ENCODE results near the gene CD300C.

The CD300C gene

DNA sequence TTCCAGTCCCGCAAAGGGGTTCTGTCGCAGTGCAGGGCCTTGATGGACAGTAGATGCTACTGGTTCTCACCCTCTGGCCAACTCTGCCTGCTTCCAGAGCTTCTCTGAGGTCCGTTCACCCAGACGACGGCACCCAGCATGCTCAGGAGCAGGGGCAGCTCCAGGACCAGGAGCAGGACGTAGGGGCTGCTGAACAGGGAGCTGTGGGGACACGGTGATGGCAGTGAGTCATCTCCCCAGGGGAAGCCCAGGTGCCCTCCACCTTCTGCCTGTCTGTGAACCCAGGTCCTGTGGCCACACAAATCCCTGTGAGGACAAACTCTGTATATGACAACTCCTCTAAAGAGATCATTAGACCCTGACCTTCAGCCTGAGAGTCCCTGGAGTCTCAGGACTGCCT lies 3.4 kb upstream of the CD300C start:
- no peak for DNase-seq (ENCODE audit: low spot score)
- Mint-ChIP-seq H3K4me1 (ENCODE audit: low read depth) (peaks cover 17% of the 10 kb centered on the region), H3K4me3 (no peak overlapping the region), H3K9me3 (no peaks in the 10 kb centered on the region), H3K36me3 (ENCODE audit: low read depth) (no peaks in the 10 kb centered on the region), H3K27me3 (ENCODE audit: low read depth) (no peaks in the 10 kb centered on the region), H3K27ac (no peak overlapping the region)

DNA sequence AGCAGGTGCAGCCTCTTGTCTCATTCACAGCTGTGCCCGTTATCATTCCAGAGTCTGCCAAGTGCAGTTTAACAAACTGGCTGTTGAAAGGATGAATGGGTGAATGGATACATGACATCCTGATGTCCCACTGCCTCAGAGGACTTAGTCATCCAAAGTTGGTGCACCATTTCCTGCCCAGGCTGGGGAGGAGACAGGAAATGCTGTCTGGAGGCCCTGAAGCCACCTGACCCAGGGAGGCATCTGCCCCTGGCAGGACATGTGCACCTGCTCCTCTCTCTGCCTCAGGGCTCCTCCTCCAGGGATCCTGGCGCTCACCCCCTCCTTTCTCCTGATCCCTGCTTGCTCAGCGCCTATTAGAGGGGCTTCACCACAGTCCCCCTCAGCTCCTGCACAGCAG lies 1.8 kb upstream of the CD300C start:
- Mint-ChIP-seq H3K4me3 (peak overlapping the region; percentile 58), H3K9me3 (no peaks in the 10 kb centered on the region), H3K27me3 (ENCODE audit: low read depth) (no peaks in the 10 kb centered on the region), H3K36me3 (ENCODE audit: low read depth) (no peaks in the 10 kb centered on the region), H3K4me1 (ENCODE audit: low read depth) (peaks cover 17% of the 10 kb centered on the region), H3K27ac (peak overlapping the region; percentile 82)
- peak; percentile 20 for DNase-seq (ENCODE audit: low spot score)

DNA sequence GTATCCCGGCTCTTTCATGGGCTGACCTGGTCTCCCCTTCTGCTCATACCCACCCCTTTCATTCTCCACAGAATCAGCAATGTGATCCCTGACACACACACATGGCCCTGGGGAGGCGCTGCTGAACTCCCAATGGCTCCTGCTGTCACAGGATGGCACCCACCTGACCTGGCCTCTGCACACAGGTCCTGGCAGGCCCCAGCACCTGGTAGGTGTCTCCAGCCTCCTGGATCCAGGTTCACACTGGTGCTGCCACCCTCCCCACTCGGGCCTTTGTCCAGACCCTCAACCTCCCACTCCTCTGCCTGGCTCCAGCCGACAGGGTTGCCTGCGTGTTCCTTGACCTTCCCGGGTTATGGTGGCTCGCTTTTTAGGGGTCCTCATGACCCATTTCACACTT lies 1.3 kb upstream of the CD300C start:
- H3K36me3 Mint-ChIP-seq (ENCODE audit: low read depth), result no peaks in the 10 kb centered on the region
- H3K4me3 Mint-ChIP-seq, result peak overlapping the region; percentile 58
- DNase-seq (ENCODE audit: low spot score), result no peak
- peaks cover 17% of the 10 kb centered on the region for H3K4me1 Mint-ChIP-seq (ENCODE audit: low read depth)
- H3K9me3 Mint-ChIP-seq, result no peaks in the 10 kb centered on the region
- H3K27ac Mint-ChIP-seq, result peak overlapping the region; percentile 82
- no peaks in the 10 kb centered on the region for H3K27me3 Mint-ChIP-seq (ENCODE audit: low read depth)

DNA sequence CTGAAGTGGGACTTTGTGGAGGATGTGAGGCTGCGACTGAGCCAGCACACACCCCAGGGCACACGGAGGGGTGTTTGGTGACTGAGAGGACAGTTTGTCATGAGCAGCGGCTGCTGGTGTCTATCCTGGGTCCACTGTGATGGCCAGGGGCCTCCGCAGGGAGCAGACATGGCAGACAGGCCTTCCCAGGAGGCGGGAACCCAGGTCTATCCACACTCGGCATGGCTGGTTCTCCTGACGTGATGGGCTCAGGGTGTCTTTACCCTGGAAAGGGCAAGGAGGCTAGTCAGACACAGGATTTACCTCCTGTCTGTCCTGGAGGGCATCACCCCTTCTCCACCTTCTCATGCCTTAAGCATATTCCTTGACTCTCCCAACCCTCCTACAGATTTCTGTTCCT lies 671 bp upstream of the CD300C start:
- DNase-seq (ENCODE audit: low spot score), result no peak
- Mint-ChIP-seq H3K27ac (no peak overlapping the region), H3K9me3 (no peaks in the 10 kb centered on the region), H3K36me3 (ENCODE audit: low read depth) (no peaks in the 10 kb centered on the region), H3K4me1 (ENCODE audit: low read depth) (peaks cover 17% of the 10 kb centered on the region), H3K27me3 (ENCODE audit: low read depth) (no peaks in the 10 kb centered on the region), H3K4me3 (no peak overlapping the region)

DNA sequence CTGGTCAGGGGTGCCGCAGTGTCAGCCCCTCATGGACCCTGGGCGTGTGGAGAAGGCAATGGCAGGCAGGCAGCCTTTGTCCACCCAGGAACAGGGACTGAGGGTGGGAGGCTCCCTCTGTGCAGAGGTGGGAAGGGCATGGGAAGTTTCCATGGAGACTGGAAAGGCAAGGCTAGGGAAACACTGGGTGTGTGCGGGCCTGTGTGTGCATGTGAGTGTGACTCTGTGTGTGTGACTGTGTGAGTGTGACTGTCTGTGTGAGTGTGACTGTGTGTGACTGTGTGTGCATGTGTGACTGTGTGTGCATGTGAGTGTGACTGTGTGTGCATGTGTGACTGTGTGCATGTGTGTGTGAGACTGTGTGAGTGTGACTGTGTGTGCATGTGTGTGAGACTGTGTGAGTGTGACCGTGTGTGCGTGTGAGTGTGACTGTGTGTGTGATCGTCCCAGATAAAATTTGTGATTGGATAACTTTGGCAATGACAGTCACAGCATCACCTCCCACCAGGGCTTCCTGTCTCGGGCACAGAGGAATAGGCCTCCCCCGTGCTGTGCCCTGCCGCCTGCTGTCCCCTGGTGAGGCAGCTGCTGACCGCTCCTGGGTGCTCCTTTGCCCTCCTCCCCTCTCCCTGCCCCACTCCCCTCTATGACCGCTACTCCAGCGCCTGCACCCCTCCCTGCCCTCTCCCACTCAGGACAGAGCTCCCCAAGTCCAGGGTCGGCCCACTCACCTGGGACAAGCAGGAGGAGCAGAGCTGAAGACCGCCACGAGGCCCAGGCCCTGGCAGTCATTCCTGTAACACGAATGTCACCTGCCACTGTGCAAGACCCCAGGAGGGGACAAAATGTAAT lies 698 bp downstream of the CD300C start:
- H3K4me3 Mint-ChIP-seq, result no peak overlapping the region
- peaks cover 17% of the 10 kb centered on the region for H3K4me1 Mint-ChIP-seq (ENCODE audit: low read depth)
- no peak for DNase-seq (ENCODE audit: low spot score)
- H3K27me3 Mint-ChIP-seq (ENCODE audit: low read depth), result no peaks in the 10 kb centered on the region
- H3K9me3 Mint-ChIP-seq, result no peaks in the 10 kb centered on the region
- no peaks in the 10 kb centered on the region for H3K36me3 Mint-ChIP-seq (ENCODE audit: low read depth)
- H3K27ac Mint-ChIP-seq, result peak overlapping the region; percentile 14

DNA sequence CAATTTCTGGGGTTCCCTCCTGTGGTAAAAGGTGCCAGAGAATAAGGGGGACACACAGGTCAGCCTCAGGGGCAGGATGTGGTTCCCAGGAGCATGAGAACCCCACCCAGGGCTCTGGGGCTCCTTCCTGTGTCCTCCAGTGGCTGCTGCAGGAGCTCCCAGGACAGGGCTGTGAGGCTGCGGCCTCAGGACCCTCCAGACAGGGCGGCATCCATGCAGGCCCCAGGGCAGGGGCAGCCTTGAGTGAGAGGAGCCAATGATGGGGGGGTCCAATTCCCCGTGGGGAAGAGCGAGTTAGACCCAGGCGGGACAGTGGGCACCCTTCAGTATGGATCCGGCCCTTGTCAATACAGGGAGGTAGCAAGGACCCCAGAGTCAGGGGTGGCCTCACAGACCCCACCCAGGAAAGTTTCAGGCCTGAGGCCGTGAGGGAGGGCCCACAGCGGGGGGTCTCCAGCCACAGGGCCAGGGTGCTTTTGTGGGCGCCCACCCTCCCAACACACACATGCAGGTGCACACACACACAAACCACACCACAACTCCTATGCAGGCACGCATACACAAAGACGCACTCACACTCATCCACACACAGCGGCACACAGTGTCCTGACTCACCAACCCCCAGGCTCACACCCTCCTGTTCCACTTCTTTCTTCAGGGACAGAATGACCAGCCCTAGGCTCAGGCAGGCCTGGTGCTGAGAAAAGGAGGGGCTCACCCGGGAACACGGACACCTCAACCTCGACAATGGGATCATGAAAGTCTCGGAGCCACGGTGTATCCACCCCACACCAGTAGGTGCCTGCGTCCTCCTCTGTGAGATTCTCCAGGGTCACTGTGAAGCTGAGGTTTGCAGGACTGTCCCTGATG lies 1.8 kb downstream of the CD300C start:
- H3K4me1 Mint-ChIP-seq (ENCODE audit: low read depth), result peaks cover 17% of the 10 kb centered on the region
- no peak overlapping the region for H3K4me3 Mint-ChIP-seq
- peaks cover 5% of the 10 kb centered on the region for H3K27me3 Mint-ChIP-seq (ENCODE audit: low read depth)
- no peak overlapping the region for H3K27ac Mint-ChIP-seq
- DNase-seq (ENCODE audit: low spot score), result no peak
- H3K9me3 Mint-ChIP-seq, result no peaks in the 10 kb centered on the region
- H3K36me3 Mint-ChIP-seq (ENCODE audit: low read depth), result no peaks in the 10 kb centered on the region

DNA sequence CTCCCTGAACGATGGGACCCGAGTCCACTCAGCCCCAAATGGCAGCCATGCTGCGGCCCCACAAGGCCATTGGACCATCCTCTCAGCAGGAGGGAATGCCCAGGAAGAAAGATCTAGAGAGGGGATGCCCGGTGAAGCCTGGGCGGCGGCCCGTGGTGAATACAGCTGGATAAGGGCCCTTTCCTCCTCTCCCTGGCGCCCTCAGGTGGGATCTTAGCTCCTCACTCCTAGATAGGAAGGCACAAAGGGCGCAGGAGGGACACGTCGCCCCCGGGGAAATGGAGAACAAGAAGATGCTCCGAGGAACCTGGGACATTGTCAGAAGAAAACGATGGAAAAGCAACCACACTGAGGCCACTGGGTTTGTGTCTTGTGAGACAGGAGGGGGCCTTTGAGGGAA lies 2.5 kb downstream of the CD300C start:
- Mint-ChIP-seq H3K36me3 (ENCODE audit: low read depth) (no peaks in the 10 kb centered on the region), H3K9me3 (no peaks in the 10 kb centered on the region), H3K4me1 (ENCODE audit: low read depth) (peaks cover 16% of the 10 kb centered on the region), H3K4me3 (no peak overlapping the region), H3K27ac (no peak overlapping the region), H3K27me3 (ENCODE audit: low read depth) (peaks cover 5% of the 10 kb centered on the region)
- DNase-seq (ENCODE audit: low spot score), result no peak

DNA sequence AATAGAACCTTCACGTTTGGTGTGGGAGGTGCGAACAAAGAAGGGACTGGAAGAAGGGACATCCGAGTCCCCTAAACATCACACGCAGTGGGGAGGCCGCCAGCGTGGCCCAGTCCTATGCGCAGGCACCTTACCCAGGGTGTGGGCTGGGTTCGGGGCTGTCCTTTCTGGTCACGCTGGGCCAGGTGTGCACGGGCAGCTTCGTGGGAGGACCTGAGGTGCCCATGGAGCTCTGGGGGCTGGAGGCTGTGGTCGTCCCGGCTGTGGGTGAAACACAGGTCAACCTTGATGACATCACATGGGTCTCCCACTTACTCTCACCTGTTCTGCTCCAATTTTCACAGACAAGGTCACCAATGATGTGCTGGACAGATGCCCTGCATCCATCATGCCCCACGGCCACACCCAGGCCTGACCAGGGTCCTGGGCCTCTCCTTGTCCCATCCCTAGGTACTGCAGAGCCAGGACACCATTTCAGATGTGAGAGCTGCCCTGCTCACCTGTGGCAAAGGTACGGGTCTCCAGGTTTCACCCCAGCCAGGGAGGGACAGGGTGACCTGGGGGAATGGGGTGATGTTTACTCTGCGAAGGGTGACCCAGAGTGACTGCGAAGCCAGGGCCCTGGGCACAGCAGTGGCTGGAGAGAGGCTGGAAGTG lies 3.1 kb downstream of the CD300C start:
- Mint-ChIP-seq H3K9me3 (no peaks in the 10 kb centered on the region), H3K4me3 (no peak overlapping the region)

DNA sequence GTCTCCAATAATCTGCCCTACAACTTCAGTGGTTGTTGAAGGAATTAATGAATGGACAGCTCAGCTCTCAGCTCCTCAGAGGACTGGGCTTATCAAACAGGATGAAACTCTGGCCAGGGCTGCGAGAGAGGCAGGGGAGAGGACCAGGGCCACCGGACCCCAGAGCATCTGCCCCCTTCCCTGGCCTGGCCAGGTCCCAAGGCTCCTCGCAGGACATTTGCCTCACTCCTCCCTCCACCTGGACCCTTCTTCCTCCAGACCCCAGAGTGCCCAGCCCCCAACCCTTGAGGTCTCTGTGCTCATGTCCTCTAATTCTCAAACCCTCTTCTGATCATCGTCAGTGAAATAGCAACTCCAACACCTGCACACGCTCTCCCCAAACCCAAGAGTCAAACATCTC lies 3.7 kb downstream of the CD300C start:
- Mint-ChIP-seq H3K27ac (no peak overlapping the region), H3K36me3 (ENCODE audit: low read depth) (no peaks in the 10 kb centered on the region), H3K9me3 (no peaks in the 10 kb centered on the region), H3K4me1 (ENCODE audit: low read depth) (peaks cover 5% of the 10 kb centered on the region), H3K27me3 (ENCODE audit: low read depth) (peaks cover 15% of the 10 kb centered on the region), H3K4me3 (no peak overlapping the region)
- DNase-seq (ENCODE audit: low spot score), result no peak

More for the DNA sequence above, 3.1 kb downstream of the CD300C start:
- Mint-ChIP-seq H3K27ac (no peak overlapping the region), H3K36me3 (ENCODE audit: low read depth) (no peaks in the 10 kb centered on the region), H3K27me3 (ENCODE audit: low read depth) (peaks cover 9% of the 10 kb centered on the region), H3K4me1 (ENCODE audit: low read depth) (peaks cover 10% of the 10 kb centered on the region)
- no peak for DNase-seq (ENCODE audit: low spot score)

DNA sequence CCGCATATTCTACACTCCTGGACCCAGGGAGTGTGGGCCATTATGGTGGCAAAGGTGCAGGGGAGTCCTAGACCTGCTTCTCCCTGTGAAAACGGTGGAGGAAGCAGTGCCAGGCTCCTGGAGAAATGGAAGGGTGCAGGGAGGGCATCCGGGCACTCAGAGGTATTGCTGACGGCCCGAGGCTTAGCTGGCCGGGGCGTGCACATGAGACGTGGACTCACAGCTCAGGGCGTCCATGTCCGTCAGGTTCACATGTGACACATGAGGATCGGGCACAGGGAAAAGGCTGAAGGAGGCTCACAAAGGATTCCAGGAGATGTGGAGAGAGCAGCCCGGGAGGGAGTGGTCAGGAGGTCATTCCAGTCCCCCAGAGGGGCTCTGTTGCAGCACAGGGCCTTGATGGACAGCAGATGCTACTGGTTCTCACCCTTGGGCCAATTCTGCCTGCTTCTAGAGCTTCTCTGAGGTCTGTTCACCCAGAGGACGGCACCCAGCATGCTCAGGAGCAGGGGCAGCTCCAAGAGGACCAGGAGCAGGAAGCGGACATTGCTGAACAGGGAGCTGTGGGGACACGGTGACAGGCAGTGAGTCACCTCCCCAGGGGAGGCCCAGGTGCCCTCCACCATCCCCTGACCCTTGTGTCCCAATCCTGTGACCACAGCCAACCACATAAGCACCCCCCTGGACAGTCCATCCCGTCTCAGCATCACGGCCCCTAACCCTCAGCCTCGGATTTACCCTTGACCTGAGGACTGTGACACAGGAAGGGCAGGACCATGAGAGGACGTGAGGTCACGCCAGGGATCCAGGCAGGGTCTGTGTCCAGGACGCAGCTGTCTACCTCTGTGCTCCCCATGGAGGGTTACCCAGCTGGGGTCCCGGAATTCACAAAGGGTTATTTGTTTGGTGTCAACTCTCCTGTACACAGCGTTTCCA lies 4.5 kb downstream of the CD300C start:
- H3K27me3 Mint-ChIP-seq (ENCODE audit: low read depth), result peaks cover 21% of the 10 kb centered on the region
- no peak overlapping the region for H3K27ac Mint-ChIP-seq
- no peaks in the 10 kb centered on the region for H3K9me3 Mint-ChIP-seq
- DNase-seq (ENCODE audit: low spot score), result no peak
- peaks cover 5% of the 10 kb centered on the region for H3K4me1 Mint-ChIP-seq (ENCODE audit: low read depth)
- no peak overlapping the region for H3K4me3 Mint-ChIP-seq
- H3K36me3 Mint-ChIP-seq (ENCODE audit: low read depth), result no peaks in the 10 kb centered on the region

DNA sequence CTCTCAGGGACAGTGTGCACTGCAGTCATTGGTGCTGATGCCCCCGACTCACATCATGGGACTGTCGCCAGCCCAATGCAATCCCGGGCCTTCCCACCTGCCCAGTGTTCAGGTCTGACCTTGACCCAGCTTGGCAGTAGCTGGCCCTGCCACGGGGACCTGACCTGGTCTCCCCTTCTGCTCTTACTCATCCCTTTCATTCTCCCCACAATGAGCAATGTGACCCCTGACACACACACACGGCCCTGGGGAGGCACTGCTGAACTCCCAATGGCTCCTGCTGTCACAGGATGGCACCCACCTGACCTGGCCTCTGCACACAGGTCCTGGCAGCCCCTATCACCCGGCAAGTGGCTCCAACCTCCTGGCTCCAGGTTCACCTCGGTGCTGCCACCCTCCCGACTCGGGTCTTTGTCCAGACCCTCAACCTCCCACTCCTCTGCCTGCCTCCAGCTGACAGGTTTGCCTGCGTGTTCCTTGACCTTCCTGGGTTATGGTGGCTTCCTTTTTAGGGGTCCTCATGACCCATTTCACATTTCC lies 6.6 kb downstream of the CD300C start:
- Mint-ChIP-seq H3K4me3 (no peak overlapping the region), H3K27ac (no peak overlapping the region), H3K4me1 (ENCODE audit: low read depth) (no peaks in the 10 kb centered on the region), H3K27me3 (ENCODE audit: low read depth) (peaks cover 35% of the 10 kb centered on the region), H3K36me3 (ENCODE audit: low read depth) (no peaks in the 10 kb centered on the region), H3K9me3 (no peaks in the 10 kb centered on the region)
- no peak for DNase-seq (ENCODE audit: low spot score)

DNA sequence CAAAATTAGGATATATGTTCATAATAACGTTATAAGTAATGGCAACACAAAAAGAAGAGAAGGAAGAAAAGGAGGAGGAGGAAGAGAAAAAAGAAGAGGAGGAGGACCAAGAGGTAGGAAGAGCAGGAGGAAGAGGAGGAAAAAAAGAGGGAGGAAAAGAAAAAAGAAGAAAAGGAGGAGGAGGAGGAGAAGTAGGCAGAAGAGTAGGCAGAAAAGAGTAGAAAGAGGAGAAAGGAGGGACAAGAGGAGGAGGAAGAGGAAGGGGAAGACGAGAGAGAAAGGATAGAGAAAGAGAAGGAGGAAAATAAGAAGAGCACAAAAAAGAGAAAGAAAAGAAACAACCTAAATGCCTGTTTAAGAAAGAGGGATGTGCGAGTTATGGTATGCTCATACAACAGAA lies 9.0 kb downstream of the CD300C start:
- DNase-seq (ENCODE audit: low spot score), result no peak
- Mint-ChIP-seq H3K27ac (no peak overlapping the region), H3K36me3 (ENCODE audit: low read depth) (no peaks in the 10 kb centered on the region), H3K4me3 (no peak overlapping the region), H3K27me3 (ENCODE audit: low read depth) (peaks cover 53% of the 10 kb centered on the region), H3K4me1 (ENCODE audit: low read depth) (peaks cover 8% of the 10 kb centered on the region), H3K9me3 (no peaks in the 10 kb centered on the region)

DNA sequence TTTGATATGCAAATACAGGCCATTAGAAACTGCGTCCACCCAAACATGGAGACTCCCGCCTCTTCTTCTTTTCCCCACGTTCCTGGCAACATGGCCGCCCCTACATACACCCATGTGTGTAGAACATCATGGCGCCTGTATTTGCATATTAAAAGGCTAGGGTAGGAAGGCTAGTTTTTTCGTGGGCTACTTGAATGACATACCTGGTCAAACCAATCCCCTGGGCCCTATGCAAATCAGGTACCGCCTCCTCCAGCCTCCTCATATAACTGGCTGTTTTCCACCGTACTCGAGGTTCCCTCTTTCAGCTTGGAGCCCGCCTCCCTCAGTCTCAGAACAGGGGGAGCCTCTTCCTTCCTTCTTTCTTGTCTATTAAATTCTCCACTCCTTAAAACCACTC lies 13.8 kb downstream of the CD300C start:
- Mint-ChIP-seq H3K4me1 (ENCODE audit: low read depth) (peaks cover 8% of the 10 kb centered on the region), H3K4me3 (no peak overlapping the region), H3K27me3 (ENCODE audit: low read depth) (peaks cover 39% of the 10 kb centered on the region), H3K9me3 (no peaks in the 10 kb centered on the region), H3K36me3 (ENCODE audit: low read depth) (no peaks in the 10 kb centered on the region), H3K27ac (no peak overlapping the region)
- DNase-seq (ENCODE audit: low spot score), result no peak

Measured in T-helper 2 cell treated with Interferon-gamma antibody and Interleukin-4, amounts not matched to agents 5 μg/mL and 100 μg/mL, for 36 hours (primary cell).